HUDEP-2 (cell line): Measurements from ENCODE around the gene CNPY1.

ENCODE experiments used
- DNase-seq, 76 experiments: peaks; one replicate each; lab custom pipeline; 2025; ENCODE audit not compliant: unreplicated experiment in 76 of 76; lab: John Stamatoyannopoulos, UW

The CNPY1 gene

DNA sequence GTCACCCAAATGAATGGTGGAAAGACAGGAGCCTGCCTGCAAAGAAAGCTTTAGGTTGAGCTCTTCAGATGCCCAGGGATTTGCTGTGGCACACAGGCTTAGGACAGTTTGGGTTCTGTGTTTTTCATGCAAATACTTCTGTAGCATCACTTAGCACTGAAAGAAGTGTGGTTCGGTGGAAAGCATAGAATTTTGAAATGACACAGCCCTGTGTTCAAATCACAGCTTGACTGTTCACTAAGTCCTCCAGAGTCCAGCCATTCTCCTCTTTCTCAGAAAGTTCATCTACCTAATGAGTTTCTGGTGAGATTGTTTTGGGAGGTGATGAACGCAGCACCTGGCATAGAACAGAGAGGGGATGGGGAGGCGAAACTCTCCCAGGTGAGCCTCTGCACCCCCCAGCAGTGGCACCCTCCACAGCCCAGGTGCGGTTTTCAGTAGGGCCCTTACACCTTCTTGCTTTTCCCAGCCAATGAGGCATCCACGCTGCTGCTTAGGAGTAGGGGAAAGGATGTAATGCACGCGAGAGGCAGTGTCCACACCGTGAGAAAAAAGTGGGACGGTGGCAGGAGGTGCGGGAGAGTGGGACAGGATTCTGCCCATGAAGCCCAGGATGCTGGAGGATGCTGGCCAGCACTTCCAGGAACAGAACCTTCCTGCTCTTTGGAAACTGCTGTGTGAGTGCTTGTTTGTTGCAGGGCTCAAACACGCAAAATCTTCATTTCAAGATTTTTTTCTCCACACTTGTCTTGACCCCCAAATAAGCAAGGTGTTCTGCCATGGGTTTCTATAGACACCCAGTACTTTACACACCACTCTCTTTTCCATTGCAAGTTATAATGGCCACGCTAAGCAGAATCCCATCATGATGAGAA lies 76.8 kb downstream of the CNPY1 start:
- DNase-seq = no peak

DNA sequence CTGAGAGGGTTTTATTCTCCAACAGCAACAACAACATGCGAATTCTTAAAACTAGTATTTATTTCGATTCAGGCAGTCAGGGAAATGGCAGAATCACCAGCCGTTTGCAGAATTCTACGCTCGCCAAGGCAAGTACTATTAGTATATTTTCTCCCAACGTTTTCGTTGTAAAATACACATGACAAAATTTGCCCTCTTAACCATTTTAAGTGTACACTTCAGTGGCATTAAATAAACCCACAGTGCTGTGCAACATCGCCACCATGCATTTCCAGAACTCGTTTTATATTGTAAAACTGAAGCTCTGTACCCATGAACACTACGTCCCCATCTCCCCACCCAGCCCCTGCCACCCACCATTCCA lies 77.6 kb downstream of the CNPY1 start:
- no peak for DNase-seq

DNA sequence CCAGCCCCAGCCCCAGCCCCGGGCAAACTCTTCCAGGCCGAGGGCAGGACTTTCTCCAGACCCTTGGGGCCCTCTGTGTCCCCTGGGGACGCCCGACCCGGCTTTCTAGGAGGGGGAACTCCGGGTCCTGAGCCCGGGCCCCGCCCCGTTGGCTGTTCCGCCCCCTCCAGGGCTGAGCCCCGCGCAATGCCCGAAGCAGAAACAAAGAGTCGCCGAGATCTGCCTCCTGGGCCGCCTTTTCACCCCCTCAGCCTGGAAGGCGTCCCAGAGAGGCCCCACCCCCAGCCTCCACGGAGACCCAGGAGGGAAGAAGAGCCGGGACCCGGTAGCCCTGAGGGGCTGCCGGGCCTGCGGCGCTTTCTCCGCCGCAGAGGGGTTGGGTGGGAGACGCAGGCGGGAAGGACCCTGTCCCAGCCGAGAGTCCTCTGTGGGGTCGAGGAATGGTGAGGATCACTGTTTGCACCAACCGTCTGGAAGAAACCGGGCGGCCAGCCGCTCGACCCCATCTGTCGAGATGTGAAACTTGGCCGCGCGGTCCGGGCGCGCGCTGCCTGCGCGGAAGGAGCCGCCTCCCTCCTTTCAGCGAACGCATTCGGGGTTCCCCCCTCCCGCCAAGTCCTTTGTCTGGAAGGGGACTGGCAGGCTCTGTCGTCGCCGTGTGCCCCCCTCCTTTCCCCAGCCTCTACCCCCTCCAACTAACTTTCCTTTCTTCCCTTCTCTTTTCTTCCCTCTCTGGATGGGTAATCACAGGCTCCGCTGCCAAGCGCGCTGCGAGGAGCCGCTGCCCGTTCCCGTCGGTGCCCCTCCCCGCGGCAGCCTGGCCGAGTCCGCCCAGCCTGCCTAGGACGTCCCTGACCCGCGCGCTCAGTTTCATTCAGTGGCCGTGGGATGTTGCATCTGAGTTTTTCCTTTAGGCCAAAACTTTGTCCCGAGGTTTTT lies 78.2 kb downstream of the CNPY1 start:
- no peak for DNase-seq

DNA sequence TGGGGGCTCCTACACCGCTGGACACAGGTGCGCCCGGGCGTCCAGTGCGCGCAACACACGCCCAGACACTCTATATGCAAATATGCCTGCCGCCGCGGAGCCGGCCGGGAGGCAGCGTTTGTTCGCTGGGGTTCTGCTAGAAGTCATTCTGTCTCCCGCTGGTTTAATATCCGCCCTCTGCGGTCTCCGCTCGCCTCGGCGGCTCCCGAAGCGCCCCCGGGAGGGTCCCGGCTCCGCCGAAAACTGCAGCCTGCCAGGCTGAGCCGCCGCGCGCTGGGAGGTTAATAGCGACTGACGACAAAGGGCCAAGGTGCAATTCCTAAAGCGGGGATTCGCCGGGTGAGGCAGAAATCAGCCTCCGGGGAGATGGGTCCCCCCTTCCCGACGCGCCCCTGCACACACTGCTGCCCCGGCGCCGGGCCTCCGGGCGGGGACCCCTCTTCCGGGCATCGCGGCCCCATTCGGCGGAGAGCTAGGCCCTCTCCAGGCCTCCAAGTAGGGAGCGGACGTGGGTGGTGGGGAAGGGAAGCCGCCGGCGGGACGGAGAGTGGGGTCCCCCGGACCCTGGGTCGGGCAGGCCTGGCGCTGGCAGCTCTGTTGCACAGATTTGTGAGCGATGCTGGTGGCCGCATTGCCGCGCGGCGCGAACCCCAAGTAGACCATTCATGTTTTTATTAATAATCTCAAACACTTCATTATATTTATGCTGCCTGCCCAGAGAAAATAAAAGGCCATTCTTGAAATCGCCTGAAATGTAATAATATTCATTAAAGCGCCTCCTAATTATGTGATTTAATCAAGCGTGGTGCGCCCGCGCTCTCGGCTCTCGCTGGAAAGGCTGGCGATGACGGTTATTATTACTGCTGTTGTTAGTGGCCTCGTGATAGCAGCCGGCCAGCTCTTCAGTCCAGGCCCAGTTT lies 79.3 kb downstream of the CNPY1 start:
- no peak for DNase-seq

DNA sequence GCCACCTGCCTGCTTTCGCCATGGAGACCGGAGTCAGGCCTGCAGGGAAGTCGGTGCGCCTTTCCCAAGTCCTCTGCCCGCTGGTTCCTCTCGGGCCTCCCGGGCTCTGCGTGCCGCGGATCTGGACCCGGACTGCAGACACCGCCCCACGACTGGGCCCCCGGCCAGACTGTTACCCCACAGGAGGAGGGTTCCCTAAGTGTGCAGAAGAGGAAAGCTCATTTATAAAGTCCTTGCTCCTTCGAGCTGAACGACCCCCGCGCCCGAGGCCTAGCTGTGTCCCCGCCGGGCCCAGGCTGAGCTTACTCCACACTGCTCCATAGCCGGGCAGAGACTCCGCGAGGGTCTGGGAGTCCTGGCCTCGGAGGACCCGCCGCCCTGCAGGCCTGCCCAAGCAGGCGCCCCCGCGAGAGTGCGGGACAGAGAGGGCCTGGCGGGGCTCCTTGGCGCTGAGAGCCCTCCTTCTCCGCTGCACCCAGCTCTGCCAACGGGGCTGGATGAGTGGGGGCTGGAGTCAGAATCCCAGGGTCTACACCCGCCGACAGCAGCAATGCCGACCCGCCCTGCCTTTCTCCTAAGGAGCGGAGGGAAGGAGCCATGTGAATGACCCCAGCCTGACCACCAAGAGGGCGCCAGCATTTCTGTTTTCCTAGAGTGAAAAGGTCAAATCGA lies 80.1 kb downstream of the CNPY1 start:
- no peak for DNase-seq

DNA sequence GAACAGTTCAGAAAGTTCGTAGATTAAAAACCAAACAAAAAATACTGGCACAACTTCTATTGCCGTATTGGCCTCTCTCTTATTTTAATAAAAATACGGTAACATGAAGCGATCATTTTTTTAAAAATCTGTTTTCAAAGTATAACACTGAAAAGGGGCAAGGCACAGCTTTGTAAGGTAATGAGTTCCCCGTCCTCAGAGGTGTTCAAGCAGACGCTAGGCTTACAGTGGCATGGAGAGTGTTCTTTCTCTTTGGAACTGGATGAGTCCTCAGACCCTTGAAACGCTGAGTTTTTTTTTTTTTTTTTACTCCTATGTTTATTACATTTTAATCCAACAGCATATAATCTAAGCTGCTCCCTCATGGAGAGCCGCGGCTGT lies 80.6 kb downstream of the CNPY1 start:
- no peak for DNase-seq

DNA sequence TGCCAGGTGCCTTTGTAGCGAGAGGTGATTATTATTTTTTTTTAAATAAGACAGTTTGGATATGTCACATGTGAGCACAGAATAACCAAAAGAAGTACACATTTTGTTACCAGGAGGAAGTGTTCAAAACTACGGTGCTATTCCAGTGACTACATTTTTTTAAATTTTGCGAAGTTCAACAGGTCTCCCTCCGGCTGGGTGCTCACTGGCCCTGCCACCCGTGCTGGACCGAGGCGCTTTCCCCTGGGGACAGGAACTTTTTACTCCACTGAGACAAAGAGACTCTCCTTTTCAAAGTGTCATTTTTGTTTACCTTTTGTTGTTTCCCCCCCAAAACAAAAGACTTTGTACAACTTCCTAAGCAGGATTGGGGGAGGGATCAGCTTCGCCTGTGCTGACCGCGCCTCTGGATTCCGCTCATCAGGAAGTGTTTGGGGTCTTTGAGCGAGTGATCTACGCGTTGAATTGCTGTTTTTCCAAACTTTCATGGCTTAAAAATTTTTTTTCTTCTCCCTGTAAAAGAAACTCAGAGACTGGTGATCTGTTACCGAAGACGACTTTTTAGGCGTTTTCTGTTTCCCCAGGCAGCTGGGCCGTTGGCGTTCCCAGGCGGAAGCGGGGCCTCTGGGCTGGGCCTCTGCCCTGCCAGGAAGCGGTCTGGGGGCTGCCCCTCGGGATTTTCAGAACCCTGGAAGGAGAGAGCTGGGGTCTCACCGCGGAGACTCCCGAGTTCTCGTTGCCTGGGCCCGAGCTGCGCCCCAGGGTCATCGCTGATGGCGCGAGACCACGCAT lies 81.2 kb downstream of the CNPY1 start:
- no peak for DNase-seq

DNA sequence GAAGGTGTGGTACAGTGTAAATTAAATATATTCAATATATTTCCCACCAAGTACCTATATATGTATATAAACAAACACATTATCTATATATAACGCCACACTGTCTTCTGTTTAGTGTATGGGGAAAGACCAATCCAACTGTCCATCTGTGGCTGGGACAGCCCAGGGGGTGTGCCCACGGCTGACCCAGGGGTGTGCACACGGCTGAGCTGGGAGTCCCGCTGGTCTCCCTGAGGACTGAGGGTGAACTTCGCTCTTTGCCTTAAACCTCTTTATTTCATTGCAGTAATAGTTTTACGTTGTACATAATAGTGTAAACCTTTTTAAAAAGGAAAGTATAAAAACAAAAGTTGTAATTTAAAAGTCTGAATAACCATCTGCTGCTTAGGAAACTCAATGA lies 82.2 kb downstream of the CNPY1 start:
- no peak for DNase-seq

DNA sequence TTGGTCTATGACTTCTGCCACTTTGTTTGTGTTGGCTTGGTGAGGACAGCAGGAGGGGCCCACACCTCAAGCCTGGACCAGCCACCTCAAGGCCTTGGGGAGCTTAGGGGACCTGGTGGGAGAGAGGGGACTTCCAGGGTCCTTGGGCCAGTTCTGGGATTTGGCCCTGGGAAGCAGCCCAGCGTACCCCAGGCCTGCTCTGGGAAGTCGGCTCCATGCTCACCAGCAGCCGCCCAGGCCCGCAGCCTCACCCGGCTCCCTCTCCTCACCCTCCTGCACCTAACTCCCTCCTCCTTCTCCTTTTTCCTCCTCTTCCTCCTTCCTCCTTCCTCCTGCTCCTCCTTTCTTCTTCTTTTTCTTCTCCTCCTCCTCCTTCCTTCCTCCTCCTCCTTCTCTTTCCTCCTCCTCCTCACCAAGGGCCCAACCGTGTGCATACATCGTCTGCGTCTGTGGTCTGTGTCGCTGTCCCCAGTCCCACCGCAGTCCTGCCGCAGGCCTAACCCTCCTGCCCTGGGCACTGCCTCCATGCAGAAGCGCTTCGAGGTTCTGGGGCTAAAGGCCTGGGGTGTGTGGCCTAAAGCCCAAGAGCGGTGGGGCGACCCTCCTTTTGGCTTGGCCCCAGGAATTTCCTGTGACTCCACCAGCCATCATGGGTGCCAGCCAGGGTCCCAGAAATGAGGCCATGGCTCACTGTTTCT lies 83.1 kb downstream of the CNPY1 start:
- DNase-seq = no peak

DNA sequence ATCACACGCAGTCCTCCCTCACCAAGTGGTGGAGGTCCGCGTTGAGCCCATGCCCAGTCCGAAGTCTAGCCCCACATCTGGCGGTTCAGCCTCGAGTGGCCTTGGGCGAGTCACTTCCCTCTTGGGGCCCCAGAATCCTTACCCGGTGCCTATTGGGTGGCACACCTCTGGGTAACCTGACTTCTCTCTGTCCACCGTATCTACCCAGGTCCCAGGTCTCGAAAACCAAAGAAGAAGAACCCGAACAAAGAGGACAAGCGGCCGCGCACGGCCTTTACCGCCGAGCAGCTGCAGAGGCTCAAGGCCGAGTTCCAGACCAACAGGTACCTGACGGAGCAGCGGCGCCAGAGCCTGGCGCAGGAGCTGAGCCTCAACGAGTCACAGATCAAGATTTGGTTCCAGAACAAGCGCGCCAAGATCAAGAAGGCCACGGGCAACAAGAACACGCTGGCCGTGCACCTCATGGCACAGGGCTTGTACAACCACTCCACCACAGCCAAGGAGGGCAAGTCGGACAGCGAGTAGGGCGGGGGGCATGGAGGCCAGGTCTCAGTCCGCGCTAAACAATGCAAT lies 84.1 kb downstream of the CNPY1 start:
- DNase-seq = no peak

DNA sequence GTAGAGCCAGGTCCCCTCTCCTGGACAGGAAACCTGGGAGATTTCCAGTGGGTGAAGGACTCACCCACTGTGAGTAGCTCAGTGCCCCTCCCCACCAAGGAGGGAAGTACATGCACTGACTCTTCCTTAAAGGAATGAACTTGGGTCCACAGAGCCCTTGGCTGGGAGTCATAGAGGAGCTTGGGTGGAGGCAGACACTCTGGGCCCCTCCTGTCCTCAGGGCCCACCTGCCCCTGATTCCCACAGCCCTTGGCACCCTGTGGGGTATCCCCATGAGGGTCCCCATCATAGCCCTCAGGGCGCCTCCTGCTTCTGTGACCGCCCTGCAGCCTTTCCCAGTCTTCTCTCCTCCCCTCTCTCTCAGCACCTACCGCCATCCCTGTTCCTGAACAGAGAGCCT lies 84.7 kb downstream of the CNPY1 start:
- no peak for DNase-seq

DNA sequence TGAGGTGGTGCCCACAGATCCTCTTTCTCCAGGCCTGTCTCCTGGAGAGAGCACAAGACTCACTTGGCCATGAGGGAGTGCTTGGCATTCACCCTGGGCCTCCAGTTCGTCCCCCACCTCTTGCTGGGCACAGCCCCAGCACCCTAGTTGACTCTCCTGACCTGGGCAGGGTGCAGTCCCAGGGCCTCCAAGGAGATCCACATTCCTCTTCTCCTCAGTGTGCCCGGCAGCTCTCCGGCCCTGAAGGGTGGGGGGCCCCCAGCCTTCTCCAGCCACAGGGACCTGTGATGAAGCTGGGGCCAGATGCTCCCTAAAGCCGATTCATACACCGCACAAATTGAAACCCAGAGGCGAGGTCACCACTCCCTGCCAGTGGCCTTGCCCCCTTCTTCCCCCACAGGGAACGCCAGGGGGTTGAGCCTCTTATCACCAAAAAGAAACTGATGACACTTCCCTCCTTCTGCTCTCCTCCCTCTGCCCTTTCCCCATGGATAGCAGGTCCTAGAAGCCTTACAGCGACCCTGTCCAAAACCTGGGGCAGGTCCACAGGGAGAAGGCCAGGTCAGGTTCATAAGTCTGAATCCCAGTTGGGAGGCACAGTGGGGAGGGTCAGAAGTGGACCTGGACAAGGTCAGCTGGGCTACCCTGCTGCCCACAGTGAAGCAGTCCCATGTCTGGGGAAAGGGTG lies 85.3 kb downstream of the CNPY1 start:
- no peak for DNase-seq

DNA sequence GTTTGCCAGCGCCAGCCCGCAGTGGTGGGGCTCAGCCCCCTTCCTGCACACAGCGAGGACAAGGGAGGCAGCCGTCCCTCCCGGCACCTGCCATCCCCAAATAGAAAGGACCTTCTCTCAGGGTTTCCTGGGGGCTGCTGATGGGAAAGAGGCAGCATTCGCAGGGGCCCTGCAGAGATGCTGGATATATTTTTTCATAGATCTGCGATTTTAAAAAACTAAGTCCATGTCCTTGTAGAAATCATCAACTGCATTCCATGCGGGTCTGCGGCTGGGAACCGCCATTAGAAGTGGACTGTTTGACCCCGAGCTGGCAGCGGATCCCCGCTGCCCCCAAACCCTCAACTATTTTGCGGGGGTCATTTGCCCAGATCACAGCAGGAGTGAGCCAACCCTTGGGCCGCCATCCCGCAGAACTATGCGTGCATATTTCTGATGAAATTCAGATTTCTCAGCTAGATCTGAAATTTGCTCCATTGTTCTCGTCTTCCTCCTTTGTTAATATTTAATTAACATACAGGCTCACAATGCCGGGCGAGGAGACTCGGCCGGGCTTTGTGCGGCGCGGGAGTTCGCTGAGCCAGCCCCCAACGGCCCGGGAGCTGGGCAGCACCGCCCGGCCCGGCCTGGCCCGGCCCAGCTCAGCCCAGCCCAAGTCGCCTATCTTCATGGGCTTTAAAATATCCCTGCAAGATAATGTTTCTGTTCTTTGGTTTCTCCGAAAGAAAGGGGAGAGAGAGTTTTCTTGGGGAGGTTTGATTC lies 86.5 kb downstream of the CNPY1 start:
- DNase-seq = no peak

DNA sequence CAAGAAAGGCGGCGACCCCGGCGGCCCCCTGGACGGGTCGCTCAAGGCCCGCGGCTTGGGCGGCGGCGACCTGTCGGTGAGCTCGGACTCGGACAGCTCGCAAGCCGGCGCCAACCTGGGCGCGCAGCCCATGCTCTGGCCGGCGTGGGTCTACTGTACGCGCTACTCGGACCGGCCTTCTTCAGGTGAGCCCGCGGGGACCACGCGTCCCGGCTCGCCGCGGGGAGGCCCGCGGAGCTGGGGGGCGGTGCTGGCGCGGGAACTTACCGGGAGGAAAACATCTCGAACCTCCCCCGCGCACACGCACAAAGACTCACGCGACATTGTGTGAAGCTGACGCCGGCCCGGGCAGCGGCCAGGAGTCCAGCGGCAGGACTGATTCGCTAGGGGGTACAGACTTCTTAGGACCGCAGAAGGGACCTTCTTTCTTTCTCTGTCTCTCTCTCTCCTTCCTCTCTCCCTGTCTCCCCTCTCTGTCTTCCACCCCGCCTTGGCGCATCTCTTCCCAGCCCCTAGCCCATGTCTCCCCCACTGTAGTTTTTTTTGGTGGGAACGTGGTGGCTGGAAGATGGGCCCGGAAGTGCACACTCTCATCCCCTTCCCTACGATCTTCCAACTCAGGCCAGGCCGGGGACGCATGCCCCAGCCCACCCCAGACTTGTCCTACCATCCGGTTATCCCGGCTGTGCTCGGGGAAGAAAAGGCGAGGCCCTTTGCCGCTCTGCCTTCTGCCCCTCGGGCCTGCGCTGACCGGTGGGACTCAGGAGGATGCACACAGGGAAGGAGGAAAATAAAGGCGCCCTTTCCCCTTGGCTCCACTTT lies 87.3 kb downstream of the CNPY1 start:
- DNase-seq = no peak

DNA sequence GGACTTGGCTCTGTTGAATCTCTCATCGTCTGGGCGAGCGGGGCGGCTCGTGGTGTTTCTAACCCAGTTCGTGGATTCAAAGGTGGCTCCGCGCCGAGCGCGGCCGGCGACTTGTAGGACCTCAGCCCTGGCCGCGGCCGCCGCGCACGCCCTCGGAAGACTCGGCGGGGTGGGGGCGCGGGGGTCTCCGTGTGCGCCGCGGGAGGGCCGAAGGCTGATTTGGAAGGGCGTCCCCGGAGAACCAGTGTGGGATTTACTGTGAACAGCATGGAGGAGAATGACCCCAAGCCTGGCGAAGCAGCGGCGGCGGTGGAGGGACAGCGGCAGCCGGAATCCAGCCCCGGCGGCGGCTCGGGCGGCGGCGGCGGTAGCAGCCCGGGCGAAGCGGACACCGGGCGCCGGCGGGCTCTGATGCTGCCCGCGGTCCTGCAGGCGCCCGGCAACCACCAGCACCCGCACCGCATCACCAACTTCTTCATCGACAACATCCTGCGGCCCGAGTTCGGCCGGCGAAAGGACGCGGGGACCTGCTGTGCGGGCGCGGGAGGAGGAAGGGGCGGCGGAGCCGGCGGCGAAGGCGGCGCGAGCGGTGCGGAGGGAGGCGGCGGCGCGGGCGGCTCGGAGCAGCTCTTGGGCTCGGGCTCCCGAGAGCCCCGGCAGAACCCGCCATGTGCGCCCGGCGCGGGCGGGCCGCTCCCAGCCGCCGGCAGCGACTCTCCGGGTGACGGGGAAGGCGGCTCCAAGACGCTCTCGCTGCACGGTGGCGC lies 88.1 kb downstream of the CNPY1 start, which contains the start of gene EN2:
Gene EN2 (plus strand): TSS at position 19 of the 767 bp plus-strand sequence. CDS start 249 bp downstream, at position 268.
- peak in 2 of 76 experiments; percentile 1 to 19 for DNase-seq
